Mesothelial cell of epicardium (in vitro differentiated cells): ENCODE measurements around the gene TATDN3. TPM values are rescaled to one million over a fixed set of nuclear protein-coding genes. Genes with fewer than 3 reads are reported as not detected.
"Not testable (repeated sequence)": the region's sequence is repeated elsewhere in the genome, so short reads cannot be mapped to it uniquely, and the experiment has no call there.

Experiments used
- DNase-seq, 2 experiments: peaks; one replicate each; pipeline ENCODE4 v3.0.0; 2021; ENCODE audit warnings: low spot score in 2 of 2; ENCODE audit not compliant: unreplicated experiment in 2 of 2
- H3K27ac Mint-ChIP-seq: 2 replicates; pipeline ENCODE4 v1.8.0; 2021; ENCODE audit warnings: mixed read lengths
- H3K27me3 Mint-ChIP-seq: 2 replicates; pipeline ENCODE4 v1.8.0; 2021; ENCODE audit warnings: low read depth, mixed read lengths
- H3K36me3 Mint-ChIP-seq: 2 replicates; pipeline ENCODE4 v1.8.0; 2021; ENCODE audit warnings: mixed read lengths
- H3K4me1 Mint-ChIP-seq: 2 replicates; pipeline ENCODE4 v1.8.0; 2021; ENCODE audit warnings: mixed read lengths
- H3K4me3 Mint-ChIP-seq: 2 replicates; pipeline ENCODE4 v1.8.0; 2021; ENCODE audit warnings: mild to moderate bottlenecking, moderate library complexity, mixed read lengths
- H3K9me3 Mint-ChIP-seq: 2 replicates; pipeline ENCODE4 v1.8.0; 2021; ENCODE audit warnings: mixed read lengths
- CTCF ChIP-seq: fragments of 200-600 bp; sonication (generic); IDR thresholded peaks from one replicate; pipeline ENCODE4 v1.5.0; 2021; ENCODE audit warnings: antibody characterized with exemption; ENCODE audit not compliant: unreplicated experiment
- total RNA-seq: library from RNA; stranded (reverse); gene quantifications from 3 replicates; pipeline ENCODE4 v1.2.1, GENCODE V29; 2021

Gene TATDN3
- total RNA-seq, 1 donor from 2014 or later: 11.3 TPM

GRCh38 chr1:212777151-212777550 is 14.5 kb upstream of the TATDN3 start:
- Mint-ChIP-seq H3K9me3 (peaks cover 15% of the 10 kb centered on the region), H3K27me3 (no peaks in the 10 kb centered on the region), H3K4me1 (no peaks in the 10 kb centered on the region), H3K27ac (no peak overlapping the region), H3K36me3 (peaks cover 49% of the 10 kb centered on the region), H3K4me3 (no peak overlapping the region)
- TF ChIP-seq CTCF: no peak
- DNase-seq: no peak

GRCh38 chr1:212779086-212779485 is 12.6 kb upstream of the TATDN3 start:
- peaks cover 42% of the 10 kb centered on the region for H3K36me3 Mint-ChIP-seq
- DNase-seq, H3K9me3 Mint-ChIP-seq, H3K4me3 Mint-ChIP-seq, H3K27ac Mint-ChIP-seq, H3K27me3 Mint-ChIP-seq, H3K4me1 Mint-ChIP-seq: not testable (repeated sequence)

GRCh38 chr1:212780759-212781158 is 10.9 kb upstream of the TATDN3 start:
- DNase-seq: no peak
- TF ChIP-seq CTCF: no peak
- Mint-ChIP-seq H3K27ac (no peak overlapping the region), H3K27me3 (no peaks in the 10 kb centered on the region), H3K4me3 (no peak overlapping the region), H3K36me3 (peaks cover 31% of the 10 kb centered on the region), H3K9me3 (peaks cover 6% of the 10 kb centered on the region), H3K4me1 (no peaks in the 10 kb centered on the region)

GRCh38 chr1:212781225-212781624 is 10.5 kb upstream of the TATDN3 start:
- Mint-ChIP-seq H3K9me3 (peaks cover 6% of the 10 kb centered on the region), H3K4me3 (no peak overlapping the region), H3K36me3 (peaks cover 33% of the 10 kb centered on the region), H3K27ac (no peak overlapping the region), H3K4me1 (no peaks in the 10 kb centered on the region), H3K27me3 (no peaks in the 10 kb centered on the region)
- TF ChIP-seq CTCF: no peak
- DNase-seq: no peak

GRCh38 chr1:212782422-212783154 is 9.1 kb upstream of the TATDN3 start:
- H3K4me1 Mint-ChIP-seq: no peaks in the 10 kb centered on the region
- peak; percentile 70 for TF ChIP-seq CTCF
- no peak overlapping the region for H3K4me3 Mint-ChIP-seq
- H3K27me3 Mint-ChIP-seq: no peaks in the 10 kb centered on the region
- peaks cover 30% of the 10 kb centered on the region for H3K36me3 Mint-ChIP-seq
- H3K27ac Mint-ChIP-seq: no peak overlapping the region
- no peak for DNase-seq
- peaks cover 6% of the 10 kb centered on the region for H3K9me3 Mint-ChIP-seq

GRCh38 chr1:212783976-212784375 is 7.7 kb upstream of the TATDN3 start:
- H3K4me3 Mint-ChIP-seq: no peak overlapping the region
- no peaks in the 10 kb centered on the region for H3K9me3 Mint-ChIP-seq
- H3K27ac Mint-ChIP-seq: no peak overlapping the region
- no peak for DNase-seq
- H3K36me3 Mint-ChIP-seq: peaks cover 23% of the 10 kb centered on the region
- no peaks in the 10 kb centered on the region for H3K27me3 Mint-ChIP-seq
- peaks cover 3% of the 10 kb centered on the region for H3K4me1 Mint-ChIP-seq
- TF ChIP-seq CTCF: no peak
